Bronchial epithelial cell (primary cell): ENCODE measurements around the gene PPP1R15A. TPM values are rescaled to one million over a fixed set of nuclear protein-coding genes. Genes with fewer than 3 reads are reported as not detected.
"Not testable (repeated sequence)": the region's sequence is repeated elsewhere in the genome, so short reads cannot be mapped to it uniquely, and the experiment has no call there.

Experiments
- DNase-seq: peaks from one replicate; pipeline ENCODE4 v3.0.0-alpha.2; 2010; ENCODE audit warnings: low read depth
- FAIRE-seq: peaks from 2 replicates; lab custom pipeline; 2011; peaks lifted over from hg19 to GRCh38; lab: Jason Lieb, UNC
- H3K27me3 ChIP-seq: 2 replicates; pipeline ENCODE4 v1.5.1; 2011; ENCODE audit warnings: low read length; ENCODE audit not compliant: control insufficient read depth, insufficient read depth
- H3K36me3 ChIP-seq: 2 replicates; pipeline ENCODE4 v1.5.1; 2011; ENCODE audit warnings: low read length; ENCODE audit not compliant: control insufficient read depth, insufficient read depth
- H3K4me3 ChIP-seq: 2 replicates; pipeline ENCODE4 v1.5.1; 2011; ENCODE audit warnings: mild to moderate bottlenecking, low read depth, low read length, control low read depth
- total RNA-seq: library from RNA; depleted of rRNA; stranded (reverse); fragments of >200 nt; gene quantifications from 2 replicates; pipeline ENCODE4 v1.2.1, GENCODE V29; 2014
- TF ChIP-seq, protein P1 (sequence below): IDR thresholded peaks from 2 replicates; pipeline ENCODE4 v1.5.1; 2011; ENCODE audit warnings: mild to moderate bottlenecking, moderate library complexity, low read length, control low read depth, inconsistent platforms; ENCODE audit not compliant: insufficient read depth, severe bottlenecking

PPP1R15A gene
- total RNA-seq, 1 donor from 2014 or later = 118 TPM

DNA sequence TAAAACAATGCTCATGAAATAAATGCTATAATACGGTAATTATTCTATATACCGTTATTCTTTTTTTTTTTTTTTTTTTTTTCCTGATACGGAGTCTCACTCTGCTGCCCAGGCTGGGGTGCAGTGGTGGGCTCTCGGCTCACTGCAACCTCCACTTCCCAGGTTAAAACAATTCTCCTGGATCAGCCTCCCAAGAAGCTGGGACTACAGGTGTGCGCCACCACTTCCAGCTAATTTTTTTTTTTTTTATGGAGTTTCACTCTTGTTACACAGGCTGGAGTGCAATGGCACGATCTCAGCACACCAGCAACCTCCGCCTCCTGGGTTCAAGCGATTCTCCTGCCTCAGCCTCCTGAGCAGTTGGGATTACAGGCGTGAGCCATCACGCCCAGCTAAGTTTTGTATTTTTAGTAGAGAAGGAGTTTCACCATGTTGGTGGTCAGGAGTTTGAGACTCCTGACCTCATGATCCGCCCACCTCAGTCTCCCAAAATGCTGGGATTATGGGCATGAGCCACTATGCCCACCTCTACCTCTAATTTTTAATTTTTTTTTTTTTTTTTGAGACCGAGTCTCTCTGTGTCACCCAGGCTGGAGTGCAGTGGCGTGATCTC is 6.9 kb downstream of the PPP1R15A start:
- FAIRE-seq = no peak
- Histone ChIP-seq H3K27me3 (no peaks in the 10 kb centered on the region), H3K36me3 (peaks cover 12% of the 10 kb centered on the region), H3K4me3 (no peak overlapping the region)
- DNase-seq = no peak
- TF ChIP-seq, protein P1, sequence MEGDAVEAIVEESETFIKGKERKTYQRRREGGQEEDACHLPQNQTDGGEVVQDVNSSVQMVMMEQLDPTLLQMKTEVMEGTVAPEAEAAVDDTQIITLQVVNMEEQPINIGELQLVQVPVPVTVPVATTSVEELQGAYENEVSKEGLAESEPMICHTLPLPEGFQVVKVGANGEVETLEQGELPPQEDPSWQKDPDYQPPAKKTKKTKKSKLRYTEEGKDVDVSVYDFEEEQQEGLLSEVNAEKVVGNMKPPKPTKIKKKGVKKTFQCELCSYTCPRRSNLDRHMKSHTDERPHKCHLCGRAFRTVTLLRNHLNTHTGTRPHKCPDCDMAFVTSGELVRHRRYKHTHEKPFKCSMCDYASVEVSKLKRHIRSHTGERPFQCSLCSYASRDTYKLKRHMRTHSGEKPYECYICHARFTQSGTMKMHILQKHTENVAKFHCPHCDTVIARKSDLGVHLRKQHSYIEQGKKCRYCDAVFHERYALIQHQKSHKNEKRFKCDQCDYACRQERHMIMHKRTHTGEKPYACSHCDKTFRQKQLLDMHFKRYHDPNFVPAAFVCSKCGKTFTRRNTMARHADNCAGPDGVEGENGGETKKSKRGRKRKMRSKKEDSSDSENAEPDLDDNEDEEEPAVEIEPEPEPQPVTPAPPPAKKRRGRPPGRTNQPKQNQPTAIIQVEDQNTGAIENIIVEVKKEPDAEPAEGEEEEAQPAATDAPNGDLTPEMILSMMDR = no peak

DNA sequence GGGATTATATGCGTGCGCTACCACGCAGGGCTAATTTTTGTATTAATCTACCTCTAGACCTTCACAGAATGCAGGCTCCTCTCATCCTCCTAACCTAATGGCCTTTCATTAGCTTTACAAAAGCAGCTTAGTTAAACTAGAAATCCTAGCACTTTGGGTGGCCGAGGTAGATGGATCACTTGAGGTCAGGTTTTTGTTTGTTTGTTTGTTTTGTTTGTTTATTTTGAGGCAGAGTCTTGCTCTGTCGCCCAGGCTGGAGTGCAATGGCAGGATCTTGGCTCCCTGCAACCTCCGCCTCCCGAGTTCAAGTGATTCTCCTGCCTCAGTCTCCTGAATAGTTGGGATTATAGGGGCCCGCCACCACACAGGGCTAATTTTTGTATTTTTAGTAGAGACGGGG is 7.5 kb downstream of the PPP1R15A start:
- not testable (repeated sequence) for FAIRE-seq, H3K36me3 ChIP-seq, H3K27me3 ChIP-seq, DNase-seq, H3K4me3 ChIP-seq

DNA sequence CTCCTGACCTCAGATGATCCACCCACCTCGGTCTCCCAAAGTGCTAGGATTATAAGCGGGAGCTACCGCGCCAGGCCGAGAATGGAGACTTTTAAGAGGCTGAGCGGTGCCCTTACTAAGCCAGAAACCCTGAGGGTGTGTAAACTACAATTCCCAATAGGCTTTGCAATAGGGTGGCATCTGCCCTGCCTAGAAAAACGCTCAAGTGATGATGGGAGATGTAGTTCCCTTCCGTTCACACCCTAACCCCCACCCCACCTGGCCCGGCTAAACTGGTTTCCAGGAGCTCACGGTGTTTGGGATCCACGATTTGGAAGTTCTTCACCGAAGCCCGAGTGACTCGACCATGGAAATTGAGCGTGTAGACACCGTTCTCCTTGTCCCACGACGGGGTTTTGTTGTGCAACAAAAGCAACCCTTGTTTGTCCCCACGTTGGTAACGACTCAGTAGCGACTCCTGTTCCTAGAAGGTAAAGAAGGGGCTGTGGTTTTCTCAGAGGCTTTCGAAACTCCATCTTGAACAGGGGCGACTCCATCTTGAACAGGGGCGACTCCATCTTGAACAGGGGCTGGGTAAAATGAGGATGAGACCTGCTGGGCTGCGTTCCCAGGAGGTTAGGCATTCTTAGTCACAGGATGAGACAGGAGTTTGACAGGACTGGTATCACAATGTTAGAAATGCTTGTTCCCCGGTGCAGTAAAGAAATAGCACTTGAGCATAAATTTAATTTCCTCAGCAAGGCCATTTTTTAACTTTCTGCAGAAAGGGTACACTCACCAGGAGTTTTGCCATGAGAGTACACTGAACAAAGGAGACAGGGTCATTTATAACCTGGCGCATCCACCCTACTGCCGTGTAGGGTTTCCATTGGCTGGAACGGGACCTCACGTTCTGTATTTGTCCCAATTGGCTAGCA is 9.8 kb downstream of the PPP1R15A start:
- TF ChIP-seq, protein P1 = no peak
- DNase-seq (no peak), FAIRE-seq (no peak)
- no peaks in the 10 kb centered on the region for H3K27me3 ChIP-seq
- H3K4me3 ChIP-seq = no peak overlapping the region
- H3K36me3 ChIP-seq = no peaks in the 10 kb centered on the region

- FAIRE-seq = no peak
- DNase-seq = no peak
These were observed 11.5 kb downstream of the PPP1R15A start for GRCh38 chr19:48883726-48884125.

GRCh38 chr19:48887861-48888612 is 15.8 kb downstream of the PPP1R15A start:
- no peaks in the 10 kb centered on the region for H3K36me3 ChIP-seq
- TF ChIP-seq, protein P1 = no peak
- H3K4me3 ChIP-seq = no peak overlapping the region
- FAIRE-seq = no peak
- H3K27me3 ChIP-seq = no peaks in the 10 kb centered on the region
- no peak for DNase-seq

More at GRCh38 chr19:48883726-48884125, 11.5 kb downstream of the PPP1R15A start:
- TF ChIP-seq, protein P1 = no peak
- Histone ChIP-seq H3K27me3 (no peaks in the 10 kb centered on the region), H3K4me3 (no peak overlapping the region), H3K36me3 (no peaks in the 10 kb centered on the region)

DNA sequence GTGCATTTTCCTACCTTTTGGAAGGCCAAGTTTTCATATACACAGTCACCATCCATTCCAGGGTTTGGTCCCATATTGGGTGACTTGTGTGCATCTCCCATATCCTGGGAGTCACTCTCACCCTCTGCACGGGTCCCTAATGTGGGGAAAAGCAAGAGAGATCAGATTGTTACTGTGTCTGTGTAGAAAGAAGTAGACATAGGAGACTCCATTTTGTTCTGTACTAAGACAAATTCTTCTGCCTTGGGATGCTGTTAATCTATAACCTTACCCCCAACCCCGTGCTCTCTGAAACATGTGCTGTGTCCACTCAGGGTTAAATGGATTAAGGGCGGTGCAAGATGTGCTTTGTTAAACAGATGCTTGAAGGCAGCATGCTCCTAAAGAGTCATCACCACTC is 17.3 kb downstream of the PPP1R15A start:
- not testable (repeated sequence) for FAIRE-seq, H3K36me3 ChIP-seq, DNase-seq, H3K27me3 ChIP-seq, H3K4me3 ChIP-seq
